Measurements from ENCODE around the gene GLB1L.

The GLB1L gene

GRCh38 chr2:219213026-219213415, 32.2 kb downstream of the GLB1L start:
- TF ChIP-seq POLR2AphosphoS5 (IDR thresholded peaks at IDR 0.05; ENCODE audit: borderline replicate concordance, low read depth, low read length) (no peak), EZH2 (IDR thresholded peaks at IDR 0.05) (no peak), FOXP2 (optimal IDR thresholded peaks at IDR 0.05; ENCODE audit: control extremely low read depth, extremely low read length, insufficient read depth) (no peak)
- no peaks in the 10 kb centered on the region for H3K9me3 ChIP-seq (ENCODE audit: low read depth, low read length)
- H3K36me3 ChIP-seq (ENCODE audit: insufficient read depth, low read length): peaks cover 85% of the 10 kb centered on the region
- no peak overlapping the region for H3K4me3 ChIP-seq
- no peak overlapping the region for H3K27ac ChIP-seq
- DNase-seq (ENCODE audit: low read depth, low spot score): no peak
- H3K9ac ChIP-seq (ENCODE audit: insufficient read length): no peak overlapping the region

DNA sequence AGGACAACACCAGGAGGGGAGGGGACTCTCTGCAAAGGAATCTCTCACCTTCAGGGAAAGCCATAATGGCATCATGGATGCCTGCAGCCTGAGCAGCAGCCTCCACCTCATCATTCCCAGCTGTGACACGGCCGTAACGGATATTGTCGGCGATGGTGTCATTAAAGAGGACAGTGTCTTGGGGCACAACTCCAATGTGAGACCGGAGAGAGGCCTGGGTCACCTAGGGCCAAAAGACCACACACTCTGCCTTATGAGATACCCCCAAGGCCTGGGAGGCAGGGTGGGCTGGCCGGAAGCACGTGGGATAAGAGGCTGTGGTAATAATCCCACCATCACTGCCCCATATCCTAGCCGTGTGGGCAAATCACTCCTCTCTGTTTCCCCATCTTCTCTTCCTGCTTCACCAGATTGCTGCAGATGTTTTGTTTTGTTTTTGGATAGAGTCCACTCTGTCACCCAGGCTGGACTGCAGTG, 34.3 kb downstream of the GLB1L start:
- no peak for DNase-seq (ENCODE audit: low read depth, low spot score)
- Histone ChIP-seq H3K4me3 (no peak overlapping the region), H3K27ac (no peak overlapping the region), H3K9me3 (ENCODE audit: low read depth, low read length) (no peaks in the 10 kb centered on the region), H3K9ac (ENCODE audit: insufficient read length) (no peak overlapping the region), H3K36me3 (ENCODE audit: insufficient read depth, low read length) (peaks cover 73% of the 10 kb centered on the region)
- TF ChIP-seq EZH2 (IDR thresholded peaks at IDR 0.05): no peak
- no peak for TF ChIP-seq POLR2AphosphoS5 (IDR thresholded peaks at IDR 0.05; ENCODE audit: borderline replicate concordance, low read depth, low read length)
- TF ChIP-seq FOXP2 (optimal IDR thresholded peaks at IDR 0.05; ENCODE audit: control extremely low read depth, extremely low read length, insufficient read depth): no peak

GRCh38 chr2:219210196-219210885, 34.9 kb downstream of the GLB1L start:
- no peak for DNase-seq (ENCODE audit: low read depth, low spot score)
- peaks cover 68% of the 10 kb centered on the region for H3K36me3 ChIP-seq (ENCODE audit: insufficient read depth, low read length)
- no peak for TF ChIP-seq POLR2AphosphoS5 (IDR thresholded peaks at IDR 0.05; ENCODE audit: borderline replicate concordance, low read depth, low read length)
- no peak for TF ChIP-seq EZH2 (IDR thresholded peaks at IDR 0.05)
- no peak for TF ChIP-seq FOXP2 (optimal IDR thresholded peaks at IDR 0.05; ENCODE audit: control extremely low read depth, extremely low read length, insufficient read depth)
- peak overlapping the region; percentile 25; the same call in 1 of the 2 replicates for H3K27ac ChIP-seq
- no peak overlapping the region for H3K9ac ChIP-seq (ENCODE audit: insufficient read length)
- H3K4me3 ChIP-seq: no peak overlapping the region
- no peaks in the 10 kb centered on the region for H3K9me3 ChIP-seq (ENCODE audit: low read depth, low read length)

DNA sequence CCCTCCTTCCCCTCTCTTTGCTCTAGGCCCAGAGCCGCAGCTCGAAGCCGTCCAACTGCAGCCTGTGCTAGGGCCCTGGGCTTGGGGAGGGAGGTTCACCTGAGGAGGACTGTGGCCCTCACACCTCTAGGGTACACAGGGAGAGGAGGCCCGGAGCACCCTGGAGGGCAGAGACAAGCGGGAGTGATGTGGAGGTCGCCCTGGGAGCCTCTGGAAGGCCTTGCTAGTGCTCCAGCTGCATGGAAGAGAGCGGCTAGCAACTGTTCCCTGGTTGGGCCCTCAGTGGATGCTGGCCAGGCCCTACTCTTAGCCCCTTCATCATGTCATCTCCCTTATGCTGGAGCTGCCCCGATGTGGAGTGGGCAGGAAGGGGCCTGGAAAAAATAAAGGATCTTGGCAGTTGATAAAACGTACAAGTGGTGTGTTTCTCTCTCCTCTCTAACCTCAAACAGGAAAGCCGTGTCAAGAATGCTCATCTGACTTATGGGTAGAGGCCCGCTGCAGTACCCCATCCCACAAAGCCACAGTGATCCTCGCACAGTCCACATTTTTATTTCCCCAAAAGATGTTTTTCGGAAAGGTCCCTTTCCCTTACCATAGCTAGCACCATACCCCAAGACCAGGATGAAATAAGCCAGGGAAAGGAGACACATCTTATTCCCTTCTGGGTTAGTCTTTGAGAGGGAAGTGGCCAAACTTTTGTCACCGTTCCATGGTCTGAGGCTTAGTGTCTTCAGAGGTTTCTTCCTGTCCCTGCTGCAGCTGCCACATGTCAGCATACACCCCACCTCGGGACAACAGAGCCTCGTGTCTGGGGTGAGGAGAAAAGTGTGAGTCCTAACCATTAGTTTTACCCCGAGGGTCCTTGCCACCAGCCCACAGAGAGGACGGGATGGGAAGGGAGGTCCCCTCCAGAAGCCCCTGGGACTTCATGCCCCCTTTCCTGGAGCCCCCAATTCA, 35.7 kb downstream of the GLB1L start:
- Histone ChIP-seq H3K9me3 (ENCODE audit: low read depth, low read length) (no peaks in the 10 kb centered on the region), H3K9ac (ENCODE audit: insufficient read length) (no peak overlapping the region), H3K4me3 (no peak overlapping the region), H3K36me3 (ENCODE audit: insufficient read depth, low read length) (peaks cover 59% of the 10 kb centered on the region), H3K27ac (peak overlapping the region; percentile 68)
- no peak for DNase-seq (ENCODE audit: low read depth, low spot score)
- TF ChIP-seq POLR2AphosphoS5 (IDR thresholded peaks at IDR 0.05; ENCODE audit: borderline replicate concordance, low read depth, low read length) (peak; percentile 36; the same call in 1 of the 2 replicates), FOXP2 (optimal IDR thresholded peaks at IDR 0.05; ENCODE audit: control extremely low read depth, extremely low read length, insufficient read depth) (no peak), EZH2 (IDR thresholded peaks at IDR 0.05) (no peak)

- TF ChIP-seq POLR2AphosphoS5 (IDR thresholded peaks at IDR 0.05; ENCODE audit: borderline replicate concordance, low read depth, low read length) (peak; percentile 18; the same call in 1 of the 2 replicates), EZH2 (IDR thresholded peaks at IDR 0.05) (no peak), FOXP2 (optimal IDR thresholded peaks at IDR 0.05; ENCODE audit: control extremely low read depth, extremely low read length, insufficient read depth) (no peak)
- Histone ChIP-seq H3K36me3 (ENCODE audit: insufficient read depth, low read length) (peaks cover 45% of the 10 kb centered on the region), H3K9me3 (ENCODE audit: low read depth, low read length) (no peaks in the 10 kb centered on the region), H3K27ac (peak overlapping the region; percentile 68), H3K4me3 (peak overlapping the region; percentile 96; the same call in 1 of the 2 replicates), H3K9ac (ENCODE audit: insufficient read length) (peak overlapping the region; percentile 40)
- DNase-seq (ENCODE audit: low read depth, low spot score): no peak
Measured at GRCh38 chr2:219207884-219208740, 37.1 kb downstream of the GLB1L start.

- H3K4me3 ChIP-seq: peak overlapping the region; percentile 96
- H3K36me3 ChIP-seq (ENCODE audit: insufficient read depth, low read length): peaks cover 37% of the 10 kb centered on the region
- no peak for DNase-seq (ENCODE audit: low read depth, low spot score)
- TF ChIP-seq FOXP2 (optimal IDR thresholded peaks at IDR 0.05; ENCODE audit: control extremely low read depth, extremely low read length, insufficient read depth): no peak
- no peak for TF ChIP-seq POLR2AphosphoS5 (IDR thresholded peaks at IDR 0.05; ENCODE audit: borderline replicate concordance, low read depth, low read length)
- no peak for TF ChIP-seq EZH2 (IDR thresholded peaks at IDR 0.05)
- H3K9ac ChIP-seq (ENCODE audit: insufficient read length): peak overlapping the region; percentile 40
- no peaks in the 10 kb centered on the region for H3K9me3 ChIP-seq (ENCODE audit: low read depth, low read length)
- peak overlapping the region; percentile 93 for H3K27ac ChIP-seq
Measured at GRCh38 chr2:219207134-219207883, 37.9 kb downstream of the GLB1L start.
